ENCODE data around the gene RHBDD1. TPM values are rescaled to one million over a fixed set of nuclear protein-coding genes. Genes with fewer than 3 reads are reported as not detected.
A peak's percentile ranks its signal among the peaks of the same experiment; 100 is the strongest.

The RHBDD1 gene
- total RNA-seq, 1 experiment from 2014 or later = 8.7 TPM

DNA sequence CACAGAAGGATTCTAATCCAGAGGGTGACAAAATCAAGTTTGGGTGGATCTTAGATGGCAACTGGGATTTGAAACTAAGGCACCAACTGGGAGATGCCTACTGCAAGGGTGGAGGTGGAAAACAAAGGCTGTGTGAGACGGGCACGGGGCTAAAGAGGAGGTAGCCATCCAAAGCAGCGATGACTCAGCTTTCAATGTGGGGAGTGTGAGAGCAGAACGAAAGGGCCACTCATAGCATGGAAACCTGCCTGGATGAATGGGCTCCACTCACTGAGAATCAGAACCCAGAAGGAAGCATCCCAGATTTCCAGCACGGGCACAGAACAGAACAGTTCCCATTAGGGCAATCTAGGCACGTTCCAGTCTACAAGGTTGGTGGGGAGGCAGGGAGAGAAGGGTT, 168.6 kb downstream of the RHBDD1 start:
- Histone ChIP-seq H3K4me3 (ENCODE audit: insufficient read depth, low read depth, low read length) (no peak overlapping the region), H3K36me3 (replicated peaks; ENCODE audit: control insufficient read depth, insufficient read depth, low read length) (no peaks in the 10 kb centered on the region), H3K27me3 (ENCODE audit: control insufficient read depth, insufficient read depth, low read length) (no peaks in the 10 kb centered on the region)
- no peak for DNase-seq

DNA sequence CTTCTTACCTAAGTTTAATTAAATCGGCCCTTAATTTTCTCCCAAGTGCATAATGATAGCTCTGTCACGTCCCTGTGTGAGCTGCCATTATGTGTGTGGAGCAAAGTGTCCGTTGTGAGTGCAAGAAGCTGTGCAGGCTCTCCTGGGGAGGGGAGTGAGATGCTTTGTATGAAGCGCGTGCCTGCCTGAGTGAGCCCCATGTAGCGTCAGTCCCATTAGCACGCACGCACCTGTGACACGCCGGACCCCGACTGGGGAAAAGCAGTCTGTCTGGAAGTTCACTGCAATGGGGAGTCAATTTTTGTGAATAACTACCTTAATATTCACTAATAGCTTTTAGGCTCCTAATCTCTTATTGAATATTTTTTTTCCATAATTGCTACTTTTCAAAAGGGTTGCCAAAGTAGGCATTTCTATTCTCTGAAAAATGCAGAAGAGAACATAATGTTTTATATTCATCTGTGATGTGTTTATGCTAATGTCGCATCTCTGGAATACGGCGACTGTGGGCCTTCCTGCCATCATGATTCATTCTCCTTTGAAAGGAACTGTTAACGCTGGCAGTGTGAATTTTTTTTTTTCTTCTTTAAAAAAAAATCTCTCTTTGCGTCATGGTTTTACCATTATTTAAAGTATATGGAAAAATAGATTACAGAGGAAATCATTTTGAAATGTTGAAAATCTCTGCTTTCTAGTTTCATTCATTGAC, 170.5 kb downstream of the RHBDD1 start:
- DNase-seq = no peak
- Histone ChIP-seq H3K27me3 (ENCODE audit: control insufficient read depth, insufficient read depth, low read length) (no peaks in the 10 kb centered on the region), H3K4me3 (ENCODE audit: insufficient read depth, low read depth, low read length) (no peak overlapping the region), H3K36me3 (replicated peaks; ENCODE audit: control insufficient read depth, insufficient read depth, low read length) (no peaks in the 10 kb centered on the region)

DNA sequence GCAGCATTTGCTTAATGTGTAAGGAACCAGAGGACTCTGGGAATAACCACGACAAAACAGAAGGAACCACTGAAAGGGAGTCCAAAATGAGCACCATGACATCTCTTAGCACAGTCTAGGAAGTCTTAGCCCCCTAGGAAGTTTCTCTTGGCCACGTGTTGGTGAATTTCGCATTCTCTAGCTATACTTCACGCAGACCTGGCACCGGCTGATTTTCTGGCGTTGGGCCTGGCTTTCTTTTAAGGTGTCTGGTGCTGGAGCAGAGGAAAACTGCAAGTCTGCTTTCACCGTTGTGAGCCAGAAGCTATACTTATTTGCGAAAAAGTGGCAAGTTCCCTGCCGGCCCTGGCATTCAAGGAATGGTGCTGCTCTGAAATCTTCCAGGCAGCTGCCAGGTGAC, 171.3 kb downstream of the RHBDD1 start:
- Histone ChIP-seq H3K4me3 (ENCODE audit: insufficient read depth, low read depth, low read length) (no peak overlapping the region), H3K27me3 (ENCODE audit: control insufficient read depth, insufficient read depth, low read length) (no peaks in the 10 kb centered on the region), H3K36me3 (replicated peaks; ENCODE audit: control insufficient read depth, insufficient read depth, low read length) (no peaks in the 10 kb centered on the region)
- DNase-seq = no peak

GRCh38 chr2:227007940-227008339, 172.1 kb downstream of the RHBDD1 start:
- no peak for DNase-seq
- Histone ChIP-seq H3K27me3 (ENCODE audit: control insufficient read depth, insufficient read depth, low read length) (no peaks in the 10 kb centered on the region), H3K36me3 (replicated peaks; ENCODE audit: control insufficient read depth, insufficient read depth, low read length) (no peaks in the 10 kb centered on the region), H3K4me3 (ENCODE audit: insufficient read depth, low read depth, low read length) (no peak overlapping the region)

DNA sequence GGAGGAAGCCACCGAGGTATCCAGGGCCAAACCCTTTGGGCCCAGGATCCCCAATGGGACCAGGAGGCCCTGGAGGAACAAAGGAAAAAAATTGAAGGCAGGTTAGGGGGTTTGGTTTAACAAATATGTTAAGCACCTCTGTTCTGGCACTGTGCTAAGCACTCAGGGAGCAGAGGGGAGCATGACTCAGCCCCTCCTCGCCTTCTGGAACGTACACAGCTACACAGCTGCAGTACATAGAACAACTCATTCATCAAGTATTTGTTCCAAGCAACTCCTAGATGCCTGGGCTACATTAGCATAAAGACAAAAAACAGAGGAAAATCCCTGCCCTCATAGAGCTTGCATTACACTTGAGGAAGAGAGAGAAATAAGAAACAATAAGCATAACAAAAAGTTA, 174.6 kb downstream of the RHBDD1 start:
- DNase-seq = no peak
- H3K27me3 ChIP-seq (ENCODE audit: control insufficient read depth, insufficient read depth, low read length) = no peaks in the 10 kb centered on the region

GRCh38 chr2:227013330-227013729, 177.5 kb downstream of the RHBDD1 start:
- no peak overlapping the region for H3K4me3 ChIP-seq (ENCODE audit: insufficient read depth, low read depth, low read length)
- H3K36me3 ChIP-seq (replicated peaks; ENCODE audit: control insufficient read depth, insufficient read depth, low read length) = no peaks in the 10 kb centered on the region
- no peak for DNase-seq
- H3K27me3 ChIP-seq (ENCODE audit: control insufficient read depth, insufficient read depth, low read length) = no peaks in the 10 kb centered on the region

More for the DNA sequence above, 174.6 kb downstream of the RHBDD1 start:
- no peaks in the 10 kb centered on the region for H3K36me3 ChIP-seq (replicated peaks; ENCODE audit: control insufficient read depth, insufficient read depth, low read length)
- H3K4me3 ChIP-seq (ENCODE audit: insufficient read depth, low read depth, low read length) = no peak overlapping the region

GRCh38 chr2:227013881-227014280, 178.0 kb downstream of the RHBDD1 start:
- Histone ChIP-seq H3K36me3 (replicated peaks; ENCODE audit: control insufficient read depth, insufficient read depth, low read length) (no peaks in the 10 kb centered on the region), H3K4me3 (ENCODE audit: insufficient read depth, low read depth, low read length) (no peak overlapping the region), H3K27me3 (ENCODE audit: control insufficient read depth, insufficient read depth, low read length) (no peaks in the 10 kb centered on the region)
- no peak for DNase-seq

GRCh38 chr2:227016894-227017293, 181.0 kb downstream of the RHBDD1 start:
- Histone ChIP-seq H3K36me3 (replicated peaks; ENCODE audit: control insufficient read depth, insufficient read depth, low read length) (no peaks in the 10 kb centered on the region), H3K27me3 (ENCODE audit: control insufficient read depth, insufficient read depth, low read length) (no peaks in the 10 kb centered on the region), H3K4me3 (ENCODE audit: insufficient read depth, low read depth, low read length) (no peak overlapping the region)
- no peak for DNase-seq

- no peak for DNase-seq
- Histone ChIP-seq H3K27me3 (ENCODE audit: control insufficient read depth, insufficient read depth, low read length) (no peaks in the 10 kb centered on the region), H3K36me3 (replicated peaks; ENCODE audit: control insufficient read depth, insufficient read depth, low read length) (no peaks in the 10 kb centered on the region), H3K4me3 (ENCODE audit: insufficient read depth, low read depth, low read length) (no peak overlapping the region)
These were observed 184.6 kb downstream of the RHBDD1 start for GRCh38 chr2:227020416-227020815.

DNA sequence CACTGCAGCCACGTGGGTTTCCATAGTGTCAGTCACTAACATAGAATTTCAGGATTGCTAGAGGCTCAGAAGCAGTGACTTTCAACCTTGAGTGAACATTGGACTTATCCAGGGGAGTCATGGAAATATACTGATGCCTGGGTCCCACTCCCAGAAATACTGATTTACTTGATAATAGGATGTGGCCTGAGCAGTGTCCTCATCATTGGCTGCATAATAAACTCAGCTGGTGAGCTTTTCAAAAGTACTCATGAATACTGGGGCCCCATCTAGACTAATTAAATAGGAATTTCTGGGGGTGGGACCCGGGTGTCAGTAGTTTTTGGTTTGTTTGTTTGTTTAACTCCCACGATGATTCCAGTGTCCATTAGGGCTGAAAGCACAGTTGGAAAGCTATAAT, 186.8 kb downstream of the RHBDD1 start:
- H3K27me3 ChIP-seq (ENCODE audit: control insufficient read depth, insufficient read depth, low read length) = no peaks in the 10 kb centered on the region
- H3K4me3 ChIP-seq (ENCODE audit: insufficient read depth, low read depth, low read length) = no peak overlapping the region
- no peak for DNase-seq
- H3K36me3 ChIP-seq (replicated peaks; ENCODE audit: control insufficient read depth, insufficient read depth, low read length) = no peaks in the 10 kb centered on the region

- no peak for DNase-seq
- H3K27me3 ChIP-seq (ENCODE audit: control insufficient read depth, insufficient read depth, low read length) = no peaks in the 10 kb centered on the region
- H3K4me3 ChIP-seq (ENCODE audit: insufficient read depth, low read depth, low read length) = no peak overlapping the region
- H3K36me3 ChIP-seq (replicated peaks; ENCODE audit: control insufficient read depth, insufficient read depth, low read length) = no peaks in the 10 kb centered on the region
These were observed 189.7 kb downstream of the RHBDD1 start for GRCh38 chr2:227025510-227025909.

DNA sequence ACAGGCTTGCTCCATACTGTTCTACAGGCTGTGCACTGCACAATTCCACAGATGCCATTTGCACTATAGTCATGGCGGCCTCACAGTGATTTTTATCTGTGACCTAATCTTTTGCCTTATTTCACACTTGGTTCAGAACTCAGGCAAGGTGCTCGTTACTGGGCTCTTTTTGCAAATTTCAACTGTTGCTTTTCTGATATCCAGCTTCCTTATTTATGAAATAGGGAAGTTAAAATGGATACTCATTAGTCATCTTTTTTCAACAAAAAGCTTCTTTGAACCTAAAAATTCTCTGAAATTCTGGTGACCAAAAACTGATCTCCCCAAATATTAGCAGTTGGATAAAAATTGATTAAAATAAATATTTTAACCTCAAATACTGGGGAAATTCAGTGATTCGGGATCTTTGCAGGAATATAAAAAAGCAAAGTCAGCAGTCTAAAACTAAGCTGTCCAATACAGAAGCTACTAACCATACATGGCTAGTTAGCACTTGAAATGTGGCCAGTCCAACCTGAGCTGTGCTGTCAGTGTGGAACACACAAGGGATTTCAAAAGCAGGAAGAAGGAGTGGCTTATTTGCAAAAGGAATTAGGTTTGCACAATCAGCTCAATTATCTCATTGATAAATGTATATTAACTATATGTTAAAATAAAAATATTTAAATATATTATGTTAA, 193.7 kb downstream of the RHBDD1 start:
- Histone ChIP-seq H3K36me3 (replicated peaks; ENCODE audit: control insufficient read depth, insufficient read depth, low read length) (no peaks in the 10 kb centered on the region), H3K4me3 (ENCODE audit: insufficient read depth, low read depth, low read length) (no peak overlapping the region), H3K27me3 (ENCODE audit: control insufficient read depth, insufficient read depth, low read length) (no peaks in the 10 kb centered on the region)
- DNase-seq = no peak

- Histone ChIP-seq H3K4me3 (ENCODE audit: insufficient read depth, low read depth, low read length) (no peak overlapping the region), H3K27me3 (ENCODE audit: control insufficient read depth, insufficient read depth, low read length) (no peaks in the 10 kb centered on the region), H3K36me3 (replicated peaks; ENCODE audit: control insufficient read depth, insufficient read depth, low read length) (no peaks in the 10 kb centered on the region)
- no peak for DNase-seq
These were observed 194.9 kb downstream of the RHBDD1 start for GRCh38 chr2:227030789-227031188.

GRCh38 chr2:227031379-227031778, 195.5 kb downstream of the RHBDD1 start:
- DNase-seq = no peak
- Histone ChIP-seq H3K4me3 (ENCODE audit: insufficient read depth, low read depth, low read length) (no peak overlapping the region), H3K36me3 (replicated peaks; ENCODE audit: control insufficient read depth, insufficient read depth, low read length) (no peaks in the 10 kb centered on the region), H3K27me3 (ENCODE audit: control insufficient read depth, insufficient read depth, low read length) (no peaks in the 10 kb centered on the region)

- Histone ChIP-seq H3K36me3 (replicated peaks; ENCODE audit: control insufficient read depth, insufficient read depth, low read length) (no peaks in the 10 kb centered on the region), H3K27me3 (ENCODE audit: control insufficient read depth, insufficient read depth, low read length) (no peaks in the 10 kb centered on the region), H3K4me3 (ENCODE audit: insufficient read depth, low read depth, low read length) (no peak overlapping the region)
- peak; percentile 76 for DNase-seq
These were observed 197.8 kb downstream of the RHBDD1 start for GRCh38 chr2:227033471-227034148.
